Measurements from ENCODE around the gene PARD3B. TPM values are rescaled to one million over a fixed set of nuclear protein-coding genes. Genes with fewer than 3 reads are reported as not detected.

Gene PARD3B
- total RNA-seq, 1 experiment from 2014 or later: 10.1 TPM

DNA sequence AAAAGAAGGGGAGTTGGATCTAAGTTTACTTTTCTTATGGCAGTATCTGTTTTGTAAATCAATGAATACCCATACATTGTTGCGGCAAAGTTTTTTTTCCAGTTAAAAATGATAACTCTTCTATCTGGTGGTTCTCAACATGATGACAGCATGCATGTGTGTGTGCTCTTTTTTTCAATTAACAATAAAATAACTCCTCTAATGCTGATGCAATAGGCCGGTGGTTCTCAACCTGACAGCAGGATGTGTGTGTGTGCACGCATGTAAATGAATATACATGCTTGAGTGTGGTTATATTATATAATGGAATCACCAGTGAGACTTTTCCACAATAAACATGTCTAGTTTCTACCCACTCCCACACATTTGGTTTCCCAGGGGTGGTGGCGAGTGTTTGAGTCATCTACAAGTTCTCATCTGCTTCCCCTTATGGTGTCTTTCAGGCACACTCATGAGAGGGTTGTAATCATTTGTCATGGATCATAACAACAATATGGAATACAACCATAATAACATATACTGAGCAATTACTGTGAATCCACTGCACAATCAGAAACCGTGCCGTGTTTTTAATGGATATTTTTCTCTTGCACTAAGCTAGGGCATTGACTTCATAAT lies 31.2 kb downstream of the PARD3B start:
- H3K9me3 Mint-ChIP-seq (ENCODE audit: low read depth, unreplicated experiment): peaks cover 3% of the 10 kb centered on the region
- CTCF ChIA-PET: no interaction called here
- BruUV-seq (replicated peaks): no TSS peak
- TF ChIP-seq, protein P1, sequence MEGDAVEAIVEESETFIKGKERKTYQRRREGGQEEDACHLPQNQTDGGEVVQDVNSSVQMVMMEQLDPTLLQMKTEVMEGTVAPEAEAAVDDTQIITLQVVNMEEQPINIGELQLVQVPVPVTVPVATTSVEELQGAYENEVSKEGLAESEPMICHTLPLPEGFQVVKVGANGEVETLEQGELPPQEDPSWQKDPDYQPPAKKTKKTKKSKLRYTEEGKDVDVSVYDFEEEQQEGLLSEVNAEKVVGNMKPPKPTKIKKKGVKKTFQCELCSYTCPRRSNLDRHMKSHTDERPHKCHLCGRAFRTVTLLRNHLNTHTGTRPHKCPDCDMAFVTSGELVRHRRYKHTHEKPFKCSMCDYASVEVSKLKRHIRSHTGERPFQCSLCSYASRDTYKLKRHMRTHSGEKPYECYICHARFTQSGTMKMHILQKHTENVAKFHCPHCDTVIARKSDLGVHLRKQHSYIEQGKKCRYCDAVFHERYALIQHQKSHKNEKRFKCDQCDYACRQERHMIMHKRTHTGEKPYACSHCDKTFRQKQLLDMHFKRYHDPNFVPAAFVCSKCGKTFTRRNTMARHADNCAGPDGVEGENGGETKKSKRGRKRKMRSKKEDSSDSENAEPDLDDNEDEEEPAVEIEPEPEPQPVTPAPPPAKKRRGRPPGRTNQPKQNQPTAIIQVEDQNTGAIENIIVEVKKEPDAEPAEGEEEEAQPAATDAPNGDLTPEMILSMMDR (IDR thresholded peaks at IDR 0.05; ENCODE audit: unreplicated experiment): no peak
- no peak overlapping the region for H3K27ac Mint-ChIP-seq (ENCODE audit: unreplicated experiment)
- no peak for DNase-seq
- H3K27me3 Mint-ChIP-seq (ENCODE audit: unreplicated experiment): no peaks in the 10 kb centered on the region
- no peak overlapping the region for H3K4me3 Mint-ChIP-seq (ENCODE audit: low read depth, unreplicated experiment)
- intact Hi-C loops (cut with micrococcal nuclease; ENCODE audit: unreplicated experiment): no loop called here
- no peaks in the 10 kb centered on the region for H3K4me1 Mint-ChIP-seq (ENCODE audit: low read depth, unreplicated experiment)
- no peaks in the 10 kb centered on the region for H3K36me3 Mint-ChIP-seq (ENCODE audit: insufficient read depth, unreplicated experiment)

DNA sequence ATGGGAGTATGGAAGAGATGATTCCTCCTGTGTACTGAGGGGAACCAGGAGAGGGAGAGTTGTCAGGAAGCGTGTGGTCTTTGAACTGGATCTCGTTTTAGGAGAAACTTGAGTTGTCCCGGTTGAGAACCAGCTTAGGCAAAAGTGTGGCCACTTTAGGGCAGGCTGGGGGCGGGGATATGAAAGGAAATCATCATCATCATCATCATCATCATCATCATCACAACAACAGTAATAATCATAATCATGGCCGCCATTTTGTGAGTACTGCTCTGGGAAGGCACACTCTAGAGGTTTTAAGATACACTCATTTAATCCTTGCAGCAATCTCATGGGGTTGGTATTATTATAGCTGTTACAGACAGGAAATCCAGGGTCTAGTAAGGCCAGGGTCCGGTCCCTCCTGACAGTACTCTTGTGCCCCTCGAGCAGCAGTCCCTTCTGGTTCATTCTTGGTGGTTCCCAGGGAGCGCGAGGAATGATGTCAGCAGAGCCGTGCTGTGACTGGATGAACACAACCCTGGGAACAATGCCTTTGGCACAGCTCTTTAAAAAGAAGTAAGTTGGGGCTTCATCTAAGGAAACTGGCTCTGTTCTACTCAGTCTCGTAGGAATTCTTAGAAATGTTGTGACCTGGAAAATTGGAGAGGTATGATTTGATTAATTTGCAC lies 33.8 kb downstream of the PARD3B start:
- DNase-seq: no peak
- Mint-ChIP-seq H3K27ac (ENCODE audit: unreplicated experiment) (no peak overlapping the region), H3K36me3 (ENCODE audit: insufficient read depth, unreplicated experiment) (no peaks in the 10 kb centered on the region), H3K4me3 (ENCODE audit: low read depth, unreplicated experiment) (no peak overlapping the region), H3K9me3 (ENCODE audit: low read depth, unreplicated experiment) (peaks cover 3% of the 10 kb centered on the region), H3K4me1 (ENCODE audit: low read depth, unreplicated experiment) (no peaks in the 10 kb centered on the region), H3K27me3 (ENCODE audit: unreplicated experiment) (no peaks in the 10 kb centered on the region)
- TF ChIP-seq, protein P1 (IDR thresholded peaks at IDR 0.05; ENCODE audit: unreplicated experiment): no peak
- CTCF ChIA-PET: no interaction called here
- BruUV-seq (replicated peaks): no TSS peak
- intact Hi-C loops (cut with micrococcal nuclease; ENCODE audit: unreplicated experiment): no loop called here

DNA sequence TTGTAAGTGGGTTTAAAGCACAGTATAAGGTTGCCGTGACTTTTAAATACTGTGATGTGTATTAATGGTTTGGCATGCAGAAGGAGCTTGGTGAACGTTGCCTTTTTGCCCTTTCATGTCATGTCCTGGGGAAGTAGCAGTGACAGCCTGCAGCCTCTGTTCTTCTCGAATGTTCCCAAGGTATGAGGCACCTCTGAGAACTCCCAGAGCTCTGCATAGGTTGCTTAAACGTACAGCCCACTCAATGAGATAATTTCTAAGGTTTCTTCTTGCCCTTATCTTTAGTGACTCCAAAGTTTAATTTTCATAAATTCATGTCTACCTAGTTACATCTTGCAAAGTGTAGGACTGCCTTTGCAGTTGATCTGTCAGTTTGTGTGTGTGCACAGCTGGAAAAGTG lies 36.7 kb downstream of the PARD3B start:
- Mint-ChIP-seq H3K36me3 (ENCODE audit: insufficient read depth, unreplicated experiment) (no peaks in the 10 kb centered on the region), H3K4me3 (ENCODE audit: low read depth, unreplicated experiment) (no peak overlapping the region), H3K4me1 (ENCODE audit: low read depth, unreplicated experiment) (no peaks in the 10 kb centered on the region), H3K9me3 (ENCODE audit: low read depth, unreplicated experiment) (peaks cover 7% of the 10 kb centered on the region), H3K27ac (ENCODE audit: unreplicated experiment) (no peak overlapping the region), H3K27me3 (ENCODE audit: unreplicated experiment) (no peaks in the 10 kb centered on the region)
- CTCF ChIA-PET: no interaction called here
- no peak for DNase-seq
- TF ChIP-seq, protein P1 (IDR thresholded peaks at IDR 0.05; ENCODE audit: unreplicated experiment): no peak
- intact Hi-C loops (cut with micrococcal nuclease; ENCODE audit: unreplicated experiment): no loop called here
- BruUV-seq (replicated peaks): no TSS peak

DNA sequence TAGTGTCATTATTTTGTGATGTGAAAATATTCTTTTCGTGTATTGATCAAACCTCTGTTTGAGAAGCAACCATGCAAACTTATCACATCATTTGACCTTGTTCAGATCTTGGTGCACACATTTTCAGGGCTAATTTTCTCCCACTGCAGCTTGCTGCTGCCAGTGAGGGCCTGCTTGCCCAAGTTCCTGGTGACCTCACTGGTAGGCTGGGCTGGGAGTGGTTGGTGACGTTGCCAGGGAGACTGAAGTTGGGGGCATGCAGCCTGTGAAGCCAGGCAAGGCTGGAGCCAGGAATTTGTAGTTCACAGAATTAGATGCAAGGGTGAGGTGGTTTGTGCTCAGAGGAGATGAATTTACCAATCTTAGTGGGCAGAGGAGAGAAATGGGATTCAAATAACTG lies 38.5 kb downstream of the PARD3B start:
- peaks cover 5% of the 10 kb centered on the region for H3K9me3 Mint-ChIP-seq (ENCODE audit: low read depth, unreplicated experiment)
- intact Hi-C loops (cut with micrococcal nuclease; ENCODE audit: unreplicated experiment): no loop called here
- BruUV-seq (replicated peaks): no TSS peak

More for the DNA sequence above, 38.5 kb downstream of the PARD3B start:
- no peak for DNase-seq
- TF ChIP-seq, protein P1 (IDR thresholded peaks at IDR 0.05; ENCODE audit: unreplicated experiment): no peak
- Mint-ChIP-seq H3K4me3 (ENCODE audit: low read depth, unreplicated experiment) (no peak overlapping the region), H3K36me3 (ENCODE audit: insufficient read depth, unreplicated experiment) (no peaks in the 10 kb centered on the region), H3K27ac (ENCODE audit: unreplicated experiment) (no peak overlapping the region), H3K27me3 (ENCODE audit: unreplicated experiment) (no peaks in the 10 kb centered on the region), H3K4me1 (ENCODE audit: low read depth, unreplicated experiment) (no peaks in the 10 kb centered on the region)
- CTCF ChIA-PET: no interaction called here
